ENCODE measurements around the gene VSX2.
A peak's percentile ranks its signal among the peaks of the same experiment; 100 is the strongest.

Gene VSX2

DNA sequence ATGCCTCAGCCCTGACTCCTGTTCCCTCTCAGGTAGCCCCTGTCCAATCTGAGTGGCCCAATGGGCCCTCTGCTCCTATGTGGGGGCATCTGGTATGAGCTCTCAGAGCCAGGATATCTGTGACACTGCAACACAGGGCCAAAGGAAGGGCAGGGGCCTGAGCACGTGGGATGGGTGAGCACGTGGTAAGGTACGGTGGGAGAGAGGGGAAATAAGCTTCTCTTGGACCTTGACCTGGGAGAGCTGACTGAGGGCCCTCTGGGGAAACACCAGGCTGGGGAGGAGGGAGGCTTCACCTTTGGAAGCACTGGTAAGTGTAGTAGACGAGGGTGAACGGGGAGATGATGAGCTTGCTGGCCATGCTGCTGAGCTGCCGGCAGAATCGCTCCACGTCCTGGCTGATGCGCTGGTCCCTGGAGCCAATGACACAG lies 56.8 kb downstream of the VSX2 start:
- H3K9me3 ChIP-seq (ENCODE audit: control insufficient read depth in 1 of 2, low read length in 2 of 2), result no peaks in the 10 kb centered on the region
- no peak overlapping the region for H3K27ac ChIP-seq (ENCODE audit: low read depth, low read length)
- H3K4me1 ChIP-seq (ENCODE audit: control insufficient read depth in 1 of 2, insufficient read depth in 2 of 2, low read length in 2 of 2), result peaks cover 14 to 18% of the 10 kb centered on the region in 2 donors
- H3K4me3 ChIP-seq (ENCODE audit: low read depth in 1 of 2, low read length in 2 of 2), result no peak overlapping the region
- H3K36me3 ChIP-seq (ENCODE audit: control insufficient read depth in 1 of 2, insufficient read depth in 2 of 2, low read length in 2 of 2), result peaks cover 39 to 70% of the 10 kb centered on the region in 2 donors
- no peak overlapping the region for H3K9ac ChIP-seq (ENCODE audit: low read depth in 1 of 2, low read length in 2 of 2)
- no peaks in the 10 kb centered on the region for H3K27me3 ChIP-seq (ENCODE audit: control insufficient read depth in 1 of 2, insufficient read depth in 2 of 2, low read length in 2 of 2)

DNA sequence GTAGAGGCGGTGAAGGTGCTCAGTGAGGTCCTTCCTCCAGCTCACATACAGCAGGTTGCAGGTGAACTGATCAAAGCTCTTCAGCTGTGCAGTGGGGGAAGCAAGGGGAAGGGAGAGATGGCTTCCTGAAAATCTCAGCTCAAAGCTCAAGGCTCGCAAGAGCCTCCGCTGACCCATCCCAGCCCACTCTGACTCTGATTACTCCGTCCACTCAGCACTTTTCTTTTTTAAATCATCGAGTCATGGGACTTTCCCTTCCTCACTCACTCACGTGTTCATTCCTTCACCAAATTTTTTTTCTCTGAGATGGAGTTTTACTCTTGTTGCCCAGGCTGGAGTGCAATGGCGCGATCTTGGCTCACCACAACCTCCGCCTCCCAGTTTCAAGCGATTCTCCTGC lies 58.7 kb downstream of the VSX2 start:
- no peaks in the 10 kb centered on the region for H3K9me3 ChIP-seq (ENCODE audit: control insufficient read depth in 1 of 2, low read length in 2 of 2)
- no peak overlapping the region for H3K9ac ChIP-seq (ENCODE audit: low read depth in 1 of 2, low read length in 2 of 2)
- no peak overlapping the region for H3K27ac ChIP-seq (ENCODE audit: low read depth, low read length)
- H3K4me1 ChIP-seq (ENCODE audit: control insufficient read depth in 1 of 2, insufficient read depth in 2 of 2, low read length in 2 of 2), result peaks cover 17 to 23% of the 10 kb centered on the region in 2 donors
- H3K36me3 ChIP-seq (ENCODE audit: control insufficient read depth in 1 of 2, insufficient read depth in 2 of 2, low read length in 2 of 2), result peaks cover 22 to 51% of the 10 kb centered on the region in 2 donors
- no peaks in the 10 kb centered on the region for H3K27me3 ChIP-seq (ENCODE audit: control insufficient read depth in 1 of 2, insufficient read depth in 2 of 2, low read length in 2 of 2)
- no peak overlapping the region for H3K4me3 ChIP-seq (ENCODE audit: low read depth in 1 of 2, low read length in 2 of 2)

DNA sequence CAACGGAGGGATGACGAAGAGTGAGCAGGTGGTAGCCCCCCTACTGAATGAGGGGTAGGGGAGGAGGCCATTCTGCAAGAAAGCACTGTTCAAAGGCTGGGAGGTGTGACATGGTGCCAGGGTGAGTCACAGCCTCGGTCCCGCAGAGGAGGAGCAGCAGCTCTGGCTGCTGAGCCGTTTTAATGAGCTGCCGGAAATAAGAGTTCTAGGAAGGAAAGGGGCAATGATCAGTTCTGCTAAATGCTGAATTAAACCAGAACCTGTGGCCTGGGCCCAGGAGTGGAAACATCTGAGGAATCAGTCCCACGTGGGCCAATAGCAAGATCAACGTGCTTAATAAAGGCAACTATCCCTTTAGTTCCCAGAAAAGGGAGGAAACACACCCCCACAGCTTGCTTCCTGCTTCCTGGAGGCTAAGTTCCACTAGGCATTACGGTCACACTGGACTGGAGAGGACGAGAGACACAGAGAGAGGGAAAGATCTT lies 59.9 kb downstream of the VSX2 start:
- Histone ChIP-seq H3K4me3 (ENCODE audit: low read depth in 1 of 2, low read length in 2 of 2) (peak overlapping the region; percentile 6 to 16), H3K27me3 (ENCODE audit: control insufficient read depth in 1 of 2, insufficient read depth in 2 of 2, low read length in 2 of 2) (no peaks in the 10 kb centered on the region), H3K9ac (ENCODE audit: low read depth in 1 of 2, low read length in 2 of 2) (peak overlapping the region in 1 of 2 donors; percentile 41), H3K36me3 (ENCODE audit: control insufficient read depth in 1 of 2, insufficient read depth in 2 of 2, low read length in 2 of 2) (peaks cover 20 to 48% of the 10 kb centered on the region in 2 donors), H3K27ac (ENCODE audit: low read depth, low read length) (peak overlapping the region; percentile 43), H3K9me3 (ENCODE audit: control insufficient read depth in 1 of 2, low read length in 2 of 2) (no peaks in the 10 kb centered on the region), H3K4me1 (ENCODE audit: control insufficient read depth in 1 of 2, insufficient read depth in 2 of 2, low read length in 2 of 2) (peaks cover 17 to 23% of the 10 kb centered on the region in 2 donors)

DNA sequence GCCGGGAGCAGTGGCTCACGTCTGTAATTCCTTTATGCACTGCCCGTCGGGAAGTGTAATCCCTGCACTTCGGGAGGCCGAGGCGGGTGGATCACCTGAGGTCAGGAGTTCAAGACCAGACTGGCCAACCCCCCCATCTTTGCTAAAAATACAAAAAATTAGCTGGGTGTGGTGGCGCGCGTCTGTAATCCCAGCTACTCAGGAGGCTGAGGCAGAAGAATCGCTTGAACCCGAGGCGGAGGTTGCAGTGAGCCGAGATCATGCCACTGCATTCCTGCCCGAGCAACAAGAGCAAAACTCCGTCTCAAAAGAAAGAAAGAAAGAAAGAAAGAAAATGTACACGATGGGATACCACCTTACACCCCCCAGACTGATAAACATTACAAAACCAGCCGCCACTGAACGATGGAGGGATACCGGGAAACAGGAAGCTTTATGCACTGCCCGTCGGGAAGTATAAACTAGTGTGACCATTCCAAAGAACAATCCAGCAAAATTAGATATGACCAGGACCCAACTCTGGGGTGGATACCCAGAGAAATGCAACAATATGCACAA lies 62.4 kb downstream of the VSX2 start:
- peaks cover 9 to 25% of the 10 kb centered on the region in 2 donors for H3K36me3 ChIP-seq (ENCODE audit: control insufficient read depth in 1 of 2, insufficient read depth in 2 of 2, low read length in 2 of 2)
- peaks cover 10 to 16% of the 10 kb centered on the region in 2 donors for H3K4me1 ChIP-seq (ENCODE audit: control insufficient read depth in 1 of 2, insufficient read depth in 2 of 2, low read length in 2 of 2)
- no peaks in the 10 kb centered on the region for H3K27me3 ChIP-seq (ENCODE audit: control insufficient read depth in 1 of 2, insufficient read depth in 2 of 2, low read length in 2 of 2)
- peak overlapping the region; percentile 86 to 95 for H3K4me3 ChIP-seq (ENCODE audit: low read depth in 1 of 2, low read length in 2 of 2)
- no peaks in the 10 kb centered on the region for H3K9me3 ChIP-seq (ENCODE audit: control insufficient read depth in 1 of 2, low read length in 2 of 2)
- no peak overlapping the region for H3K27ac ChIP-seq (ENCODE audit: low read depth, low read length)
- peak overlapping the region; percentile 60 to 93 for H3K9ac ChIP-seq (ENCODE audit: low read depth in 1 of 2, low read length in 2 of 2)

DNA sequence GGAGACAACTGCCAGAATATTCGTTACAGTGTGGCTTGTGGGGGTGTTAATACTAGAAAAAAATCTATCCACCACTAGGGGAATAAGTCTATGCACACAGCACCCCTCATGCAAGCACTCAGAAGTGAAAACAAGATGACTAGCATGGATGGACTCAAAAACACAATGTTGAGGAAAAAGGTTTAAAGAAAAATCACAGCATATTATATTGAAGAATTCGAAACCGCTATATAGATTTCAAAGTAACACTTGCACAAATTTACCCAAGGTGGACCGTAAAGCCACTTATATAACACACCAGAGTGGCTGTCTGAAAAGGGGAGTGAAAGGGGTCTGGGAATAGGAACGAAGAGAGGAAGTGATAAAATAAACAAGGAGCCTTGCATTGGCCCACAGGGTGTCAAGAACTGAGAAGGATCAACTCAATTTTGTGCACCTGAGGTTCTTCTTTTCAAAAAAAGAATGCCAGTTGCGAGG lies 62.9 kb downstream of the VSX2 start:
- Histone ChIP-seq H3K27ac (ENCODE audit: low read depth, low read length) (peak overlapping the region; percentile 56), H3K9ac (ENCODE audit: low read depth in 1 of 2, low read length in 2 of 2) (peak overlapping the region; percentile 73 to 93), H3K36me3 (ENCODE audit: control insufficient read depth in 1 of 2, insufficient read depth in 2 of 2, low read length in 2 of 2) (peaks cover 6 to 20% of the 10 kb centered on the region in 2 donors), H3K9me3 (ENCODE audit: control insufficient read depth in 1 of 2, low read length in 2 of 2) (no peaks in the 10 kb centered on the region), H3K4me3 (ENCODE audit: low read depth in 1 of 2, low read length in 2 of 2) (peak overlapping the region; percentile 86 to 95), H3K27me3 (ENCODE audit: control insufficient read depth in 1 of 2, insufficient read depth in 2 of 2, low read length in 2 of 2) (no peaks in the 10 kb centered on the region), H3K4me1 (ENCODE audit: control insufficient read depth in 1 of 2, insufficient read depth in 2 of 2, low read length in 2 of 2) (peaks cover 10 to 16% of the 10 kb centered on the region in 2 donors)

DNA sequence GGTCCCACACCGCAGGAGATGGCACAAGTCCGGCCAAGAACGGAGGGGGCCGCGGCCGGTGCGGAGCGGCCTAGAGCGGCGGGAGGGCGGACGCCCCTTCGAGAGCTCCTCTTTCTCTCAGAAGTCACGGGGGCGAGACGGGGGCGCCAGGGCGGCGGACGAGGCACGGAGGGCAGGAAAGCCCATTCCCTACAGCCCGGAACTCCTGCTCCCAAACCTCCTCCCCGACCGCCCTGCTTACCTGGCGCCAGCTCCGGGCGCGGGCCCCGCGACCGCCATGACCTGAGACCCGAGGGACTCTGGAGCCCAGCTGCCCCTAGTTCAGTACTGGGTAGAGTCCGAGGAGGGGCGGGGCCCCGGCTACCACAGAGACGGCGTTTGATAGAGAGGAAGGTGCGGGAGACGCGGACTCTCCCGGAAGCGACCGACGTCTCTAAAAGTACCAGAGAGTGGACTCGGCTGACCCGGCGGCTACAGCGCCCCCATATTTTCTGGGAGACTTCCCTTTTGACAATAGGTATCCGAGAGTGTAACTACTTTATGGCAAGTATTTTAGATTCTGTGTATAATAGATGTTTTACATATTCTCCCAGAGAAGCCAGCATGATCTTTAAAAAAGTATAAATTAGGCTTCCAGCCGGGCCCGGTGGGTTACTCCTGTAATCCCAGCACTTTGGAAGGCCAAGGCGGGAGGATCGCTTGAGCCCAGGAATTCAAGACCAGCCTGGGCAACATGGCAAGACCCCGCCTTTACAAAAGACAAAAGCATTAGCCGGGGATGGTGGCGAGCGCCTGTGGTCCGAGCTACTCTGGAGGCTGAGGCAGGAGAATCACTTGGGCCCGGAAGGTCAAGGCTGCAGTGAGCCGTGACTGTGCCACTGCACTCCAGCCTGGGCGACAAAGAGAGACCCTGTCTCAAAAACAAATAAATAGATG lies 63.7 kb downstream of the VSX2 start, which contains the start of gene ABCD4:
ABCD4 (minus strand) TSS at position 301 of the 936 bp plus-strand sequence; CDS start at position 279, 22 bp downstream.
- Histone ChIP-seq H3K36me3 (ENCODE audit: control insufficient read depth in 1 of 2, insufficient read depth in 2 of 2, low read length in 2 of 2) (peaks cover 1 to 14% of the 10 kb centered on the region in 2 donors), H3K27ac (ENCODE audit: low read depth, low read length) (peak within 1 kb of the TSS; percentile 56), H3K27me3 (ENCODE audit: control insufficient read depth in 1 of 2, insufficient read depth in 2 of 2, low read length in 2 of 2) (no peaks in the 10 kb centered on the region), H3K9ac (ENCODE audit: low read depth in 1 of 2, low read length in 2 of 2) (peak within 1 kb of the TSS; percentile 73 to 93), H3K4me3 (ENCODE audit: low read depth in 1 of 2, low read length in 2 of 2) (peak within 1 kb of the TSS; percentile 86 to 95), H3K9me3 (ENCODE audit: control insufficient read depth in 1 of 2, low read length in 2 of 2) (no peaks in the 10 kb centered on the region), H3K4me1 (ENCODE audit: control insufficient read depth in 1 of 2, insufficient read depth in 2 of 2, low read length in 2 of 2) (peaks cover 10 to 16% of the 10 kb centered on the region in 2 donors)

DNA sequence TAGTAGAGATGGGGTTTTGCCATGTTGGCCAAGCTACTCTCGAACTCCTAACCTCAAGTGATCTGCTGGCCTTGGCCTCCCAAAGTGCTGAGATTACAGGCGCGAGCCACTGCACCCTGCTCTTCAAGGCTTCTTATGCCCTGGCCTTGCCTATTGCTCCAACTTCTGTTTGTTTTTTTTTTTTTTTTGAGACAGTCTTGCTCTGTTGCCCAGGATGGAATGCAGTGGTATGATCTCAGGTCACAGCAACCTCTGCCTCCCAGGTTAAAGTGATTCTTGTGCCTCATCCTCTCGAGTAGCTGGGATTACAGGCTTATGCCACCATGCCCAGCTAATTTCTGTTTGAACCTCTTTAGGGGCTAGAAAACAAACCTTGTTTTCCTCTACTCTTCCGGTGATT lies 69.4 kb downstream of the VSX2 start:
- Histone ChIP-seq H3K4me3 (ENCODE audit: low read depth in 1 of 2, low read length in 2 of 2) (no peak overlapping the region), H3K4me1 (ENCODE audit: control insufficient read depth in 1 of 2, insufficient read depth in 2 of 2, low read length in 2 of 2) (no peaks in the 10 kb centered on the region), H3K9me3 (ENCODE audit: control insufficient read depth in 1 of 2, low read length in 2 of 2) (no peaks in the 10 kb centered on the region), H3K27ac (ENCODE audit: low read depth, low read length) (no peak overlapping the region), H3K9ac (ENCODE audit: low read depth in 1 of 2, low read length in 2 of 2) (no peak overlapping the region), H3K36me3 (ENCODE audit: control insufficient read depth in 1 of 2, insufficient read depth in 2 of 2, low read length in 2 of 2) (no peaks in the 10 kb centered on the region), H3K27me3 (ENCODE audit: control insufficient read depth in 1 of 2, insufficient read depth in 2 of 2, low read length in 2 of 2) (no peaks in the 10 kb centered on the region)

DNA sequence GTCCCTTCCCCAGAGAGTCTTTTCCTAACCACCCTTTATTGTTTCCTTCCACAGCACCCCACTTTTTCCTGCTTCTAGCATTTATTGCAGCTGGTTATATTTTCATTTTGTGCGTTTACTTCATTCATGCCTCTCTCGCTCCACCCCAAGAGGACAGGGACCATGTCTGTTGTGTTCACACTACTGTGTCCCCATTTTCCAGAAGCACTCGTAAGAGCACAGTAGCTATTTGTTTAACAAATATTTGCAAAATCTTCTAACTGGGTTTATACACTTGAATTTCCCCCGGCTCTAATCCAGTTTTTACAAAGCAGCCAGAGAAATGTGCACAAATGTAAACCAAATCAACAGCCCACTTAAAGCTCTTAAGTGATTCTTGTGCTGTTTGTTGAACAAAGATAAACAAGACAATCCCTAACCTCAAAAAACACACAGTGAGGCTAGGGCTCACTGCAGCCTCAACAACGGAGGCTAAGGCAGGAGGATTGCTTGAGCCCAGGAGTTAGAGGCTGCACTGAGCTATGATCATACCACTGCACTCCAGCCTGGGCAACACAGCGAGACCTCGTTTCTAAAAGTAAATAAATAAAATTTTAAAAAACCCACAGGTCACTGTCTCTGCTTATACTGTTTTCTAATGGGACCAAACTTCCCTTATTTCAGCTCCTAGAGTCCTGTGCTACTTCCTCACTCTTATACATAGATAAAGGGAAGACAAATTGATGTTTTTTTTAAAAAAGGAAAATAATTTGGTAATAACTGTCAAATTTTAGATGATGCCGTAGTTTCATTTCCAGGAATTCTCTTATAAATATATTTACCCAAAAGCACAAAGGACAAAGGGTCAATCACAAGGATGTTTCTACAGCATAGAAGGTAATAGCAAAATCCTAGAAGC lies 70.1 kb downstream of the VSX2 start:
- Histone ChIP-seq H3K9ac (ENCODE audit: low read depth in 1 of 2, low read length in 2 of 2) (no peak overlapping the region), H3K36me3 (ENCODE audit: control insufficient read depth in 1 of 2, insufficient read depth in 2 of 2, low read length in 2 of 2) (no peaks in the 10 kb centered on the region), H3K27ac (ENCODE audit: low read depth, low read length) (no peak overlapping the region), H3K27me3 (ENCODE audit: control insufficient read depth in 1 of 2, insufficient read depth in 2 of 2, low read length in 2 of 2) (no peaks in the 10 kb centered on the region), H3K4me1 (ENCODE audit: control insufficient read depth in 1 of 2, insufficient read depth in 2 of 2, low read length in 2 of 2) (no peaks in the 10 kb centered on the region), H3K9me3 (ENCODE audit: control insufficient read depth in 1 of 2, low read length in 2 of 2) (no peaks in the 10 kb centered on the region), H3K4me3 (ENCODE audit: low read depth in 1 of 2, low read length in 2 of 2) (no peak overlapping the region)

DNA sequence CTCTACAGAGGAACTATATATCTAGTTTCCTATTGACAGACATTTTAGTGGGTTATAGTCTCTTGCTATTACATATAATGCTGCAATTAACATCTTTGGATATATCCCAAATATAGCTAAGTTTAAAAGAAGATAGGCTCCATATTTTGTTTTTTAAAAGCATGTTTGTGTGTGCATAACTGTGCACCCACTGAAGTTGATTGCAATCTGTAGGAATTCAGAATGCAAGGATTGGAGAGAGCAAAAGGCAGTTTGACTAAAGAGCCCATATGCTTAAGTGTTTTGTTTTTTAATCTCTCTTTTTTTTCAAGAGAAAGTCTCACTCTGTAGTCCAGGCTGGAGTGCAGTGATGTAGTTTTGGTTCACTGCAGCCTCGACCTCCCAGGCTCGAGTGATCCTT lies 72.9 kb downstream of the VSX2 start:
- H3K9me3 ChIP-seq (ENCODE audit: control insufficient read depth in 1 of 2, low read length in 2 of 2), result no peaks in the 10 kb centered on the region
- H3K4me1 ChIP-seq (ENCODE audit: control insufficient read depth in 1 of 2, insufficient read depth in 2 of 2, low read length in 2 of 2), result no peaks in the 10 kb centered on the region
- no peak overlapping the region for H3K9ac ChIP-seq (ENCODE audit: low read depth in 1 of 2, low read length in 2 of 2)
- peaks cover 0 to 2% of the 10 kb centered on the region in 2 donors for H3K27me3 ChIP-seq (ENCODE audit: control insufficient read depth in 1 of 2, insufficient read depth in 2 of 2, low read length in 2 of 2)
- no peaks in the 10 kb centered on the region for H3K36me3 ChIP-seq (ENCODE audit: control insufficient read depth in 1 of 2, insufficient read depth in 2 of 2, low read length in 2 of 2)
- H3K27ac ChIP-seq (ENCODE audit: low read depth, low read length), result no peak overlapping the region
- no peak overlapping the region for H3K4me3 ChIP-seq (ENCODE audit: low read depth in 1 of 2, low read length in 2 of 2)

All from duodenal mucosa (tissue), 2 donors.